Measurements from ENCODE around the gene HS6ST1. TPM values are rescaled to one million over a fixed set of nuclear protein-coding genes. Genes with fewer than 3 reads are reported as not detected.

Gene HS6ST1
- 13.0 and 15.8 TPM in 2 replicates for total RNA-seq

GRCh38 chr2:128318776-128319464, at the start of gene HS6ST1:
Gene HS6ST1 (minus strand): TSS chr2:128318868. CDS start chr2:128318563, 305 bp downstream.

Other genes with a start within 250 kb of the HS6ST1 start
- 68.1 and 72.9 TPM in 2 replicates for gene UGGT1, start 227.7 kb downstream of the HS6ST1 start, total RNA-seq

Measured in endothelial cell of coronary artery (primary cell).